SU-DHL-6 (cell line): ENCODE measurements around the gene TNIK.
"Not testable (repeated sequence)": the region's sequence is repeated elsewhere in the genome, so short reads cannot be mapped to it uniquely, and the experiment has no call there.

Experiments used
- H2AFZ ChIP-seq: fragments of 200-600 bp; sonication (generic); 2 replicates; pipeline ENCODE4 v1.6.1; 2014; ENCODE audit warnings: low read depth, mild to moderate bottlenecking, moderate library complexity, mixed read lengths, antibody characterized with exemption, low read length; ENCODE audit not compliant: severe bottlenecking
- H3F3A ChIP-seq: fragments of 200-600 bp; shearing (Covaris generic); 2 replicates; pipeline ENCODE4 v1.6.0; 2016; ENCODE audit warnings: antibody characterized with exemption, mild to moderate bottlenecking; ENCODE audit not compliant: insufficient read depth
- H3K27ac ChIP-seq: fragments of 200-600 bp; sonication (generic); 2 replicates; pipeline ENCODE4 v1.5.1; 2016; ENCODE audit warnings: low read depth, mild to moderate bottlenecking, low read length, moderate library complexity, mixed read lengths
- H3K27me3 ChIP-seq: fragments of 200-600 bp; sonication (generic), shearing (Covaris generic); 2 replicates; pipeline ENCODE4 v1.6.0; 2014; ENCODE audit warnings: mild to moderate bottlenecking, low read length
- H3K36me3 ChIP-seq: fragments of 200-600 bp; sonication (generic); 2 replicates; pipeline ENCODE4 v1.6.1; 2014; ENCODE audit warnings: mild to moderate bottlenecking, low read length, mixed read lengths
- H3K4me2 ChIP-seq: fragments of 300-600, 200-600 bp; shearing (Covaris generic), sonication (generic); 2 replicates; pipeline ENCODE4 v1.6.0; 2014; ENCODE audit warnings: low read length, low read depth, mild to moderate bottlenecking; ENCODE audit not compliant: poor library complexity, severe bottlenecking
- H3K4me3 ChIP-seq: fragments of 200-600 bp; sonication (generic); 2 replicates; pipeline ENCODE4 v1.5.1; 2014; ENCODE audit warnings: antibody characterized with exemption, low read length, mild to moderate bottlenecking, mixed read lengths; ENCODE audit not compliant: insufficient read depth, poor library complexity, severe bottlenecking
- H3K79me2 ChIP-seq: fragments of 200-600 bp; sonication (generic); 2 replicates; pipeline ENCODE4 v1.6.1; 2014; ENCODE audit warnings: mild to moderate bottlenecking, low read length, moderate library complexity; ENCODE audit not compliant: insufficient read depth
- H3K9ac ChIP-seq: fragments of 200-600 bp; sonication (generic); 2 replicates; pipeline ENCODE4 v1.7.0; 2014; ENCODE audit warnings: mild to moderate bottlenecking, low read length
- H3K9me2 ChIP-seq: fragments of 200-600 bp; sonication (generic); replicated peaks from 2 replicates; pipeline ENCODE4 v1.6.1; 2014; ENCODE audit warnings: low read length; ENCODE audit not compliant: insufficient read depth
- H3K9me3 ChIP-seq: fragments of 200-600 bp; sonication (generic); 2 replicates; pipeline ENCODE4 v1.6.1; 2014; ENCODE audit warnings: low read length, mixed read lengths; ENCODE audit not compliant: insufficient read depth
- H4K20me1 ChIP-seq: fragments of 200-600 bp; sonication (generic); 2 replicates; pipeline ENCODE4 v1.6.1; 2014; ENCODE audit warnings: low read depth, mild to moderate bottlenecking, antibody characterized with exemption, low read length, moderate library complexity, mixed read lengths
- EZH2phosphoT487 ChIP-seq: fragments of 200-600 bp; sonication (generic), shearing (Covaris generic); conservative IDR thresholded peaks from 2 replicates; pipeline ENCODE4 v1.6.1; 2018; ENCODE audit warnings: mild to moderate bottlenecking, antibody characterized with exemption, low read length, moderate library complexity, mixed read lengths
- TF ChIP-seq, protein P1 (sequence below): fragments of 200-600 bp; sonication (generic); IDR thresholded peaks from one replicate; pipeline ENCODE4 v1.5.1; 2017; ENCODE audit warnings: antibody characterized with exemption, mild to moderate bottlenecking, low read length, moderate library complexity; ENCODE audit not compliant: insufficient read depth, poor library complexity, severe bottlenecking

The TNIK gene

GRCh38 chr3:171453180-171453886 is 6.9 kb downstream of the TNIK start:
- Histone ChIP-seq H3K4me2 (no peak overlapping the region), H3K4me3 (no peak overlapping the region), H3K27me3 (no peaks in the 10 kb centered on the region), H4K20me1 (no peaks in the 10 kb centered on the region), H2AFZ (no peak overlapping the region), H3F3A (no peaks in the 10 kb centered on the region), H3K79me2 (no peaks in the 10 kb centered on the region), H3K36me3 (no peaks in the 10 kb centered on the region), H3K27ac (no peak overlapping the region), H3K9ac (no peak overlapping the region), H3K9me3 (no peaks in the 10 kb centered on the region), H3K9me2 (no peaks in the 10 kb centered on the region)
- TF ChIP-seq EZH2phosphoT487: no peak
- TF ChIP-seq, protein P1, sequence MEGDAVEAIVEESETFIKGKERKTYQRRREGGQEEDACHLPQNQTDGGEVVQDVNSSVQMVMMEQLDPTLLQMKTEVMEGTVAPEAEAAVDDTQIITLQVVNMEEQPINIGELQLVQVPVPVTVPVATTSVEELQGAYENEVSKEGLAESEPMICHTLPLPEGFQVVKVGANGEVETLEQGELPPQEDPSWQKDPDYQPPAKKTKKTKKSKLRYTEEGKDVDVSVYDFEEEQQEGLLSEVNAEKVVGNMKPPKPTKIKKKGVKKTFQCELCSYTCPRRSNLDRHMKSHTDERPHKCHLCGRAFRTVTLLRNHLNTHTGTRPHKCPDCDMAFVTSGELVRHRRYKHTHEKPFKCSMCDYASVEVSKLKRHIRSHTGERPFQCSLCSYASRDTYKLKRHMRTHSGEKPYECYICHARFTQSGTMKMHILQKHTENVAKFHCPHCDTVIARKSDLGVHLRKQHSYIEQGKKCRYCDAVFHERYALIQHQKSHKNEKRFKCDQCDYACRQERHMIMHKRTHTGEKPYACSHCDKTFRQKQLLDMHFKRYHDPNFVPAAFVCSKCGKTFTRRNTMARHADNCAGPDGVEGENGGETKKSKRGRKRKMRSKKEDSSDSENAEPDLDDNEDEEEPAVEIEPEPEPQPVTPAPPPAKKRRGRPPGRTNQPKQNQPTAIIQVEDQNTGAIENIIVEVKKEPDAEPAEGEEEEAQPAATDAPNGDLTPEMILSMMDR: no peak

GRCh38 chr3:171452328-171452727 is 7.9 kb downstream of the TNIK start:
- Histone ChIP-seq H3K79me2 (no peaks in the 10 kb centered on the region), H3K9me2 (no peaks in the 10 kb centered on the region), H3K4me3 (no peak overlapping the region), H3K27ac (no peak overlapping the region), H3F3A (no peaks in the 10 kb centered on the region), H2AFZ (no peak overlapping the region), H3K9ac (no peak overlapping the region), H4K20me1 (no peaks in the 10 kb centered on the region), H3K27me3 (no peaks in the 10 kb centered on the region), H3K4me2 (no peak overlapping the region), H3K36me3 (no peaks in the 10 kb centered on the region), H3K9me3 (no peaks in the 10 kb centered on the region)
- TF ChIP-seq, protein P1: no peak
- TF ChIP-seq EZH2phosphoT487: no peak

DNA sequence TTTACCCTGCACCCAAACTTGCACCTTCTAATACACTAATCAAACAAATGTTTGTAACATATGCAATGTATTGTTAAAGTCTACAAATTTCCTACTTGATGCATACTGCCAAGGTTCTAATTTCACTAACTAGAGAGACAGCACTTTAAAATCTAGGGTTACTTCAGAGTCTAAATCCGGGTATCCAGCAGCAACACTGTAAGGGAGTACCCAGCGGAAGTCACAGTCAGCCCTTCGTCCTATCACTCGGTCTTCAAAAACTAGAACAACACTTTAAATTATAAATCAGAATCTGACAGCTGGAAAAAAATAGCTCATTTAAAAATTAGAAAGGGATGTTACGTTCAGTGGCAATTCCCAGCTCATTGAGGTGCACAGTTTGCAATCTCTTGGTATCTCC is 8.3 kb downstream of the TNIK start:
- H3K79me2 ChIP-seq: no peaks in the 10 kb centered on the region
- H3K9me3 ChIP-seq: no peaks in the 10 kb centered on the region
- no peaks in the 10 kb centered on the region for H4K20me1 ChIP-seq

GRCh38 chr3:171447579-171447891 is 12.7 kb downstream of the TNIK start:
- H4K20me1 ChIP-seq, H3K9me3 ChIP-seq, H3K27ac ChIP-seq, H3K27me3 ChIP-seq, H3F3A ChIP-seq, H3K4me2 ChIP-seq, H2AFZ ChIP-seq, H3K9me2 ChIP-seq, H3K4me3 ChIP-seq, H3K36me3 ChIP-seq, H3K79me2 ChIP-seq, H3K9ac ChIP-seq: not testable (repeated sequence)

More for the DNA sequence above, 8.3 kb downstream of the TNIK start:
- no peaks in the 10 kb centered on the region for H3K9me2 ChIP-seq
- no peak overlapping the region for H3K9ac ChIP-seq
- no peak overlapping the region for H3K27ac ChIP-seq
- no peak overlapping the region for H3K4me2 ChIP-seq
- TF ChIP-seq, protein P1: no peak
- no peak for TF ChIP-seq EZH2phosphoT487
- no peaks in the 10 kb centered on the region for H3F3A ChIP-seq
- no peak overlapping the region for H3K4me3 ChIP-seq
- no peaks in the 10 kb centered on the region for H3K27me3 ChIP-seq
- H2AFZ ChIP-seq: no peak overlapping the region
- H3K36me3 ChIP-seq: no peaks in the 10 kb centered on the region
